ENCODE measurements around the gene LIF.
A peak's percentile ranks its signal among the peaks of the same experiment; 100 is the strongest.
"Not testable (repeated sequence)": the region's sequence is repeated elsewhere in the genome, so short reads cannot be mapped to it uniquely, and the experiment has no call there.

Gene LIF

GRCh38 chr22:30205281-30206115 is 41.1 kb downstream of the LIF start:
- H3K9me3 Mint-ChIP-seq: no peaks in the 10 kb centered on the region
- ATAC-seq (replicated peaks): no peak
- no peaks in the 10 kb centered on the region for H3K27me3 Mint-ChIP-seq
- no peak for DNase-seq
- H3K36me3 Mint-ChIP-seq (ENCODE audit: insufficient read depth): no peaks in the 10 kb centered on the region
- H3K4me1 Mint-ChIP-seq (ENCODE audit: low read depth in 2 of 2): peaks cover 0 to 1% of the 10 kb centered on the region in 2 donors
- H3K4me3 Mint-ChIP-seq: no peak overlapping the region
- no peak overlapping the region for H3K27ac Mint-ChIP-seq

GRCh38 chr22:30204742-30205111 is 41.8 kb downstream of the LIF start:
- H3K36me3 Mint-ChIP-seq (ENCODE audit: insufficient read depth): no peaks in the 10 kb centered on the region
- peaks cover 0 to 1% of the 10 kb centered on the region in 2 donors for H3K4me1 Mint-ChIP-seq (ENCODE audit: low read depth in 2 of 2)
- DNase-seq (no peak), ATAC-seq (replicated peaks) (no peak)
- H3K9me3 Mint-ChIP-seq: no peaks in the 10 kb centered on the region
- no peak overlapping the region for H3K4me3 Mint-ChIP-seq
- no peaks in the 10 kb centered on the region for H3K27me3 Mint-ChIP-seq
- H3K27ac Mint-ChIP-seq: no peak overlapping the region

- Mint-ChIP-seq H3K9me3 (no peaks in the 10 kb centered on the region), H3K4me1 (ENCODE audit: low read depth in 2 of 2) (peaks cover 0 to 1% of the 10 kb centered on the region in 2 donors), H3K27me3 (no peaks in the 10 kb centered on the region), H3K36me3 (ENCODE audit: insufficient read depth) (no peaks in the 10 kb centered on the region), H3K4me3 (no peak overlapping the region), H3K27ac (no peak overlapping the region)
- DNase-seq (no peak), ATAC-seq (replicated peaks) (no peak)
Measured at GRCh38 chr22:30204015-30204741, 42.4 kb downstream of the LIF start.

GRCh38 chr22:30202531-30203006 is 44.0 kb downstream of the LIF start:
- no peak for DNase-seq
- ATAC-seq (replicated peaks): no peak
- Mint-ChIP-seq H3K27me3 (no peaks in the 10 kb centered on the region), H3K36me3 (ENCODE audit: insufficient read depth) (no peaks in the 10 kb centered on the region), H3K4me3 (no peak overlapping the region), H3K9me3 (no peaks in the 10 kb centered on the region), H3K4me1 (ENCODE audit: low read depth in 2 of 2) (peaks cover 0 to 1% of the 10 kb centered on the region in 2 donors), H3K27ac (no peak overlapping the region)

GRCh38 chr22:30201945-30202344 is 44.6 kb downstream of the LIF start:
- H3K9me3 Mint-ChIP-seq: no peaks in the 10 kb centered on the region
- no peaks in the 10 kb centered on the region for H3K27me3 Mint-ChIP-seq
- no peak for ATAC-seq (replicated peaks)
- H3K4me1 Mint-ChIP-seq (ENCODE audit: low read depth in 2 of 2): peaks cover 0 to 1% of the 10 kb centered on the region in 2 donors
- H3K36me3 Mint-ChIP-seq (ENCODE audit: insufficient read depth): no peaks in the 10 kb centered on the region
- H3K27ac Mint-ChIP-seq: no peak overlapping the region
- no peak for DNase-seq
- H3K4me3 Mint-ChIP-seq: no peak overlapping the region

GRCh38 chr22:30200905-30201304 is 45.7 kb downstream of the LIF start:
- H3K36me3 Mint-ChIP-seq (ENCODE audit: insufficient read depth); H3K27ac Mint-ChIP-seq; H3K27me3 Mint-ChIP-seq; H3K4me1 Mint-ChIP-seq (ENCODE audit: low read depth in 2 of 2); H3K4me3 Mint-ChIP-seq; H3K9me3 Mint-ChIP-seq; ATAC-seq (replicated peaks); DNase-seq: not testable (repeated sequence)

- H3K36me3 Mint-ChIP-seq (ENCODE audit: insufficient read depth): no peaks in the 10 kb centered on the region
- H3K27ac Mint-ChIP-seq: no peak overlapping the region
- no peaks in the 10 kb centered on the region for H3K9me3 Mint-ChIP-seq
- no peak for ATAC-seq (replicated peaks)
- H3K4me3 Mint-ChIP-seq: no peak overlapping the region
- no peak for DNase-seq
- no peaks in the 10 kb centered on the region for H3K27me3 Mint-ChIP-seq
- H3K4me1 Mint-ChIP-seq (ENCODE audit: low read depth in 2 of 2): peaks cover 9 to 12% of the 10 kb centered on the region in 2 donors
Measured at GRCh38 chr22:30198921-30199320, 47.6 kb downstream of the LIF start.

- Mint-ChIP-seq H3K36me3 (ENCODE audit: insufficient read depth) (no peaks in the 10 kb centered on the region), H3K9me3 (no peaks in the 10 kb centered on the region), H3K4me1 (ENCODE audit: low read depth in 2 of 2) (peaks cover 9 to 12% of the 10 kb centered on the region in 2 donors), H3K4me3 (no peak overlapping the region), H3K27me3 (no peaks in the 10 kb centered on the region), H3K27ac (no peak overlapping the region)
- no peak for ATAC-seq (replicated peaks)
- DNase-seq: no peak
Measured at GRCh38 chr22:30198152-30198825, 48.3 kb downstream of the LIF start.

GRCh38 chr22:30197389-30197788 is 49.2 kb downstream of the LIF start:
- DNase-seq (no peak), ATAC-seq (replicated peaks) (no peak)
- peak overlapping the region; percentile 36 to 41 for H3K27ac Mint-ChIP-seq
- no peak overlapping the region for H3K4me3 Mint-ChIP-seq
- peaks cover 12 to 14% of the 10 kb centered on the region in 2 donors for H3K4me1 Mint-ChIP-seq (ENCODE audit: low read depth in 2 of 2)
- no peaks in the 10 kb centered on the region for H3K27me3 Mint-ChIP-seq
- H3K36me3 Mint-ChIP-seq (ENCODE audit: insufficient read depth): no peaks in the 10 kb centered on the region
- no peaks in the 10 kb centered on the region for H3K9me3 Mint-ChIP-seq

- ATAC-seq (replicated peaks): no peak
- no peak for DNase-seq
- H3K4me3 Mint-ChIP-seq: no peak overlapping the region
Measured at GRCh38 chr22:30196880-30197336, 49.7 kb downstream of the LIF start.

GRCh38 chr22:30196141-30196879 is 50.2 kb downstream of the LIF start:
- H3K4me1 Mint-ChIP-seq (ENCODE audit: low read depth in 2 of 2): peaks cover 12 to 19% of the 10 kb centered on the region in 2 donors
- no peaks in the 10 kb centered on the region for H3K36me3 Mint-ChIP-seq (ENCODE audit: insufficient read depth)
- H3K4me3 Mint-ChIP-seq: peak overlapping the region; percentile 23 to 38
- peak overlapping the region; percentile 36 to 41 for H3K27ac Mint-ChIP-seq
- ATAC-seq (replicated peaks) (peak; percentile 83), DNase-seq (peak; percentile 23 to 57 (median 36))
- no peaks in the 10 kb centered on the region for H3K27me3 Mint-ChIP-seq
- no peaks in the 10 kb centered on the region for H3K9me3 Mint-ChIP-seq

More at GRCh38 chr22:30196880-30197336, 49.7 kb downstream of the LIF start:
- Mint-ChIP-seq H3K9me3 (no peaks in the 10 kb centered on the region), H3K27ac (peak overlapping the region; percentile 36 to 41), H3K27me3 (no peaks in the 10 kb centered on the region), H3K4me1 (ENCODE audit: low read depth in 2 of 2) (peaks cover 12 to 19% of the 10 kb centered on the region in 2 donors), H3K36me3 (ENCODE audit: insufficient read depth) (no peaks in the 10 kb centered on the region)

- Mint-ChIP-seq H3K4me3 (peak overlapping the region; percentile 23 to 38), H3K36me3 (ENCODE audit: insufficient read depth) (no peaks in the 10 kb centered on the region), H3K27ac (peak overlapping the region in 1 of 2 donors; percentile 36), H3K9me3 (no peaks in the 10 kb centered on the region), H3K27me3 (peaks cover 0 to under 1% of the 10 kb centered on the region in 2 donors), H3K4me1 (ENCODE audit: low read depth in 2 of 2) (peaks cover 12 to 19% of the 10 kb centered on the region in 2 donors)
- DNase-seq (no peak), ATAC-seq (replicated peaks) (no peak)
Measured at GRCh38 chr22:30195245-30196140, 51.1 kb downstream of the LIF start.

Measured in effector memory CD8-positive, alpha-beta T cell (primary cell).